Measurements from ENCODE around the gene PATJ. TPM values are rescaled to one million over a fixed set of nuclear protein-coding genes. Genes with fewer than 3 reads are reported as not detected.
A peak's percentile ranks its signal among the peaks of the same experiment; 100 is the strongest.

Gene PATJ
- total RNA-seq, 1 donor from 2014 or later = 126 TPM

- H3K4me3 Mint-ChIP-seq (ENCODE audit: low read depth) = no peak overlapping the region
- no peak overlapping the region for H3K27ac Mint-ChIP-seq
- no peaks in the 10 kb centered on the region for H3K4me1 Mint-ChIP-seq (ENCODE audit: low read depth)
- peaks cover 13% of the 10 kb centered on the region for H3K36me3 Mint-ChIP-seq (ENCODE audit: insufficient read depth)
- no peaks in the 10 kb centered on the region for H3K27me3 Mint-ChIP-seq
- H3K9me3 Mint-ChIP-seq (ENCODE audit: low read depth) = no peaks in the 10 kb centered on the region
- no peak for DNase-seq (ENCODE audit: low spot score, unreplicated experiment)
- no peak for TF ChIP-seq CTCF (IDR thresholded peaks at IDR 0.05; ENCODE audit: unreplicated experiment)
Observed at GRCh38 chr1:61853583-61853982, 111.3 kb downstream of the PATJ start.

DNA sequence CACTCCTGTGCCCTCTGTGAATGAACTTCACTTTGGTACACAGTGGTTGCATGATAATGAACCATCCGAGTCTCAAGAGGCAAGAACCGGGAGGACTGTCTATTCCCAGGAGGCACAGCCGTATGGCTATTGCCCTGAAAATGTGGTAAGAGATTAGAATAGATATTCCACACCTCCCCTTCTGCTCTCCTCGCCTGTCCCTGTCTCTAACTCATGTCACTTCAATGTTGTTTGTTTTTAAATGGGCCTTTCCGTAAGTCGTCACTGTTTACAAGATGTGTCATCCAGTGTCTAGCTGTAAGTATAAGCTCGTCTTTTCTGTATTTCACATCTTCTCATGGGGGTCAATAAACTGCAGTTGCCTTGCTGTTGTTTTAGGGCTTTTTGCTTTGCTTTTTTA, 122.2 kb downstream of the PATJ start:
- no peak for TF ChIP-seq CTCF (IDR thresholded peaks at IDR 0.05; ENCODE audit: unreplicated experiment)
- no peak overlapping the region for H3K4me3 Mint-ChIP-seq (ENCODE audit: low read depth)
- no peaks in the 10 kb centered on the region for H3K4me1 Mint-ChIP-seq (ENCODE audit: low read depth)
- no peak for DNase-seq (ENCODE audit: low spot score, unreplicated experiment)
- H3K27ac Mint-ChIP-seq = no peak overlapping the region
- no peaks in the 10 kb centered on the region for H3K27me3 Mint-ChIP-seq
- H3K9me3 Mint-ChIP-seq (ENCODE audit: low read depth) = no peaks in the 10 kb centered on the region
- peaks cover 32% of the 10 kb centered on the region for H3K36me3 Mint-ChIP-seq (ENCODE audit: insufficient read depth)

- DNase-seq (ENCODE audit: low spot score, unreplicated experiment) = no peak
- H3K36me3 Mint-ChIP-seq (ENCODE audit: insufficient read depth) = peaks cover 32% of the 10 kb centered on the region
- no peak for TF ChIP-seq CTCF (IDR thresholded peaks at IDR 0.05; ENCODE audit: unreplicated experiment)
- H3K9me3 Mint-ChIP-seq (ENCODE audit: low read depth) = no peaks in the 10 kb centered on the region
- no peak overlapping the region for H3K27ac Mint-ChIP-seq
- no peaks in the 10 kb centered on the region for H3K27me3 Mint-ChIP-seq
- no peak overlapping the region for H3K4me3 Mint-ChIP-seq (ENCODE audit: low read depth)
- no peaks in the 10 kb centered on the region for H3K4me1 Mint-ChIP-seq (ENCODE audit: low read depth)
Observed at GRCh38 chr1:61865646-61866220, 123.5 kb downstream of the PATJ start.

- no peak for TF ChIP-seq CTCF (IDR thresholded peaks at IDR 0.05; ENCODE audit: unreplicated experiment)
- peak overlapping the region; percentile 82 for H3K27ac Mint-ChIP-seq
- DNase-seq (ENCODE audit: low spot score, unreplicated experiment) = no peak
- peaks cover 6% of the 10 kb centered on the region for H3K9me3 Mint-ChIP-seq (ENCODE audit: low read depth)
- H3K36me3 Mint-ChIP-seq (ENCODE audit: insufficient read depth) = peaks cover 37% of the 10 kb centered on the region
- H3K27me3 Mint-ChIP-seq = no peaks in the 10 kb centered on the region
- H3K4me3 Mint-ChIP-seq (ENCODE audit: low read depth) = no peak overlapping the region
- H3K4me1 Mint-ChIP-seq (ENCODE audit: low read depth) = peaks cover 6% of the 10 kb centered on the region
Observed at GRCh38 chr1:61869691-61870109, 127.4 kb downstream of the PATJ start.

DNA sequence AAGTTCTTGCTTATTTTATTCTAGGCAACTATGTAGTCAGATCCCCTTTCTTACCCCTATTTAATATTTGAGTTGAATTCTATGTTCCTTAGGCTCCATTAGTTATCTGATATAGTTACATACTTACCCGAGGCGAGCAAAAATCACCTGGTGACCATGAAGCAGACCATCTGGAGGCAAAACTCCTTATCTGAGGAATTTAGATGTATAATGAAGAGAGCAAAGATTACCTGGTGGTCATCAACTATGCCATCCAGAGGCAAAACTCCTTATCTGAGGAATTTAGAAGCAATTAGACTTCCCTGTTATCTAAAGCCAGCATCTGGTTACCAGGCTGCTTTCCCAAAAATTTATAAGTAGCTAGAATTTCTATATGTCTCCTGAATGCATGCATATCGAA, 129.9 kb downstream of the PATJ start:
- DNase-seq (ENCODE audit: low spot score, unreplicated experiment) = no peak
- Mint-ChIP-seq H3K4me1 (ENCODE audit: low read depth) (peaks cover 6% of the 10 kb centered on the region), H3K4me3 (ENCODE audit: low read depth) (no peak overlapping the region), H3K36me3 (ENCODE audit: insufficient read depth) (peaks cover 34% of the 10 kb centered on the region), H3K9me3 (ENCODE audit: low read depth) (peaks cover 6% of the 10 kb centered on the region), H3K27me3 (no peaks in the 10 kb centered on the region), H3K27ac (peak overlapping the region; percentile 17)
- no peak for TF ChIP-seq CTCF (IDR thresholded peaks at IDR 0.05; ENCODE audit: unreplicated experiment)
